ENCODE measurements around the gene ARHGAP26. TPM values are rescaled to one million over a fixed set of nuclear protein-coding genes. Genes with fewer than 3 reads are reported as not detected.

Gene ARHGAP26
- total RNA-seq, 5 donors from 2014 or later (not counting 1 experiment from before 2014, with no cell fraction given): 22.8 to 49.3 (median 28.3) TPM

DNA sequence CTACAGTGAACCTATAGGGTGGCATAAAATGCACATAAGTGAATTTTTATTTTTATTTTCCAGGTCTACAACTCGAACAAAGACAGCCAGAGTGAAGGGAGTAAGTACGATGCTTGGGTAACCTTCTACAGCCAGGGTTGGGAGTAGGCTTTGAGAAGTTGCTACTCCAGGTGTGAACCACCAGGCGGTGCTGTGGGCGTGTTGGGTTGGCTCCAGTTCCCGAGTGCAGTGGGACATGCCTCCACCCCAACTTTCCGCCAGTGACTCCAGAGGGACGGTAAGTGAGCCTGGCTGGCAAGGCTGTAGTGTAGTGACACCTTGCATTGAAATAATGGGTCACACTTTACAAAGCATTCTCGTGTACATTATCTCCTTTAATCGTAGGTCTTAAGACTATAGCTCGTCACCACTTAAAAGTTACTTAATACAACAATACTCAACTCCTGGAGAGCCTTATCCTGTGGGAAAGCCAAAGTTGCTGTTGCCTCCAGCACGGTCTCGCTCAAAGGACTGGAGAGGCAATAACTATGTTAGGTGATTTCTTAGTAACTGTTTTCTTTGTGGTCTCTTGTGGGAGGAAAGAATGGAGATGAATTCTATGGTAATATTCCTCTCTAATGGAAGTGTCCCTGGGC, 244.0 kb downstream of the ARHGAP26 start:
- ChIA-PET CTCF (interaction anchor here in 1 of 2 donors (1.0 kb wide), 1 partner anchor 9 kb away, joined by 3 read pairs; no protein-coding TSS in a partner anchor), POLR2A (interaction anchor here in 1 of 2 donors (1.5 kb wide), 1 partner anchor 11 kb away, joined by 3 read pairs; no protein-coding TSS in a partner anchor)
- WGBS (ENCODE audit: insufficient coverage): 80% methylated on average over 8 of the region's 12 CpGs

DNA sequence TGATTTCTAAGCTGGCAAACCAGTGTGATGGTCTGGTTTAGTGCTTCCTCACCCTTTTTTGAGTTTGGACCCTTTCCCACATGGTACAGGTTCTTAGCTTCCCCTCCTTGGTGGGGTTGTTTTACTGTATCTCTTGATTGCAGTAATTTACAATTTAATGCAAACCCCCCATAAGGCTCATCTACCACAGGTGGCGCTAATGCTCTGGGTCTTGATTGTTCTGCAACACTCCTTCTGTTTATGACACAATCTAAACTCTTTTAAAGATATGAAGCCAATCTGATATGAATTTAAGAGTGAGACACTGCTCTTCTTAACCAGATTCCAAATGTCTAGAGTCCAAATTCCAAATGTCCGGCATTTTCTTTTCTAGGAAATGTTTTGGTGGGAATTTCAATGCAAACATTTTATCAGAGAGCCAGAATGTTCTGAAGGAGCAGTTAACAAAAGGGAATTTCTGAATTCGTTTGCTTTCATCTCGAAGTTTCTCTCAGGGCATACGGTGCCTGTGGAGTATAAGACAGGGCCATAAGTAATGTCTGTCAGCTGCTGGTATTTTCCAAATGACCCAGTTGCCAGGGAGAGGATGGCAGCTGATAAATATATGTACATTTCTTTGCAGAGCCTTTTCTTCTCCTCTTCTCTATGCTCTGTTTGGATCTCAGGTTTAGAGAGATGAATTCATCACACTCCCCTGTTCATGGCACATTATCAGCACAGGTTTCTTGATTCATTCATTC, 246.8 kb downstream of the ARHGAP26 start:
- Mint-ChIP-seq H3K4me3 (no peak overlapping the region), H3K27me3 (no peaks in the 10 kb centered on the region), H3K27ac (no peak overlapping the region), H3K36me3 (peaks cover 35% of the 10 kb centered on the region), H3K9me3 (peaks cover 0 to 5% (median 0%) of the 10 kb centered on the region in 3 donors), H3K4me1 (peaks cover 0 to 10% (median 4%) of the 10 kb centered on the region in 3 donors)
- Histone ChIP-seq H3K4me3 (ENCODE audit: control insufficient read depth in 1 of 2, extremely low read depth in 1 of 2, low read length in 1 of 2) (no peak overlapping the region), H3K4me1 (ENCODE audit: control insufficient read depth in 1 of 2, extremely low read depth in 1 of 2, insufficient read depth in 2 of 2, low read length in 2 of 2) (no peaks in the 10 kb centered on the region), H3K36me3 (ENCODE audit: control insufficient read depth in 2 of 2, extremely low read depth in 1 of 2, insufficient read depth in 1 of 2, low read length in 1 of 2) (peaks cover 2 to 8% of the 10 kb centered on the region in 2 donors), H3K9me3 (no peaks in the 10 kb centered on the region), H3K27me3 (replicated peaks in 1 of 2; ENCODE audit: control insufficient read depth in 2 of 2, extremely low read depth in 1 of 2, insufficient read depth in 2 of 2, low read length in 1 of 2) (no peaks in the 10 kb centered on the region), H3K27ac (ENCODE audit: low read length) (no peak overlapping the region)
- POLR2A ChIA-PET: interaction anchor here (0.6 kb wide), 3 partner anchors 38 to 1154 kb away, joined by 3 to 7 read pairs (median 6); partner anchors contain the start of genes KCTD16 (in 1 of the 2) and YIPF5 (in 1 of the 2)
- DNase-seq (peak in 24 of 35 experiments; percentile 18 to 68 (median 32)), ATAC-seq (replicated peaks in 1 of 4) (peak in 2 of 4 experiments; percentile 37 to 46)
- CTCF ChIA-PET: interaction anchor here (0.6 to 1.1 kb wide), 8 partner anchors 339 to 949 kb away, joined by 3 to 7 read pairs (median 5); no protein-coding TSS in a partner anchor
- 100% methylated on average over 1 of the region's 5 CpGs for WGBS (ENCODE audit: insufficient coverage)

More for the DNA sequence above, 244.0 kb downstream of the ARHGAP26 start:
- Mint-ChIP-seq H3K9me3 (peaks cover 0 to 5% (median 0%) of the 10 kb centered on the region in 3 donors), H3K27me3 (no peaks in the 10 kb centered on the region), H3K4me3 (no peak overlapping the region), H3K36me3 (peaks cover 32% of the 10 kb centered on the region), H3K27ac (no peak overlapping the region), H3K4me1 (peaks cover 0 to 22% (median 17%) of the 10 kb centered on the region in 3 donors)
- peak in 3 of 35 experiments; percentile 4 to 44 (median 17) for DNase-seq
- no peak overlapping the region for H3K4me3 ChIP-seq (ENCODE audit: control insufficient read depth in 1 of 2, extremely low read depth in 1 of 2, low read length in 1 of 2)
- H3K36me3 ChIP-seq (ENCODE audit: control insufficient read depth in 2 of 2, extremely low read depth in 1 of 2, insufficient read depth in 1 of 2, low read length in 1 of 2): peaks cover 2 to 4% of the 10 kb centered on the region in 2 donors
- no peaks in the 10 kb centered on the region for H3K9me3 ChIP-seq
- no peaks in the 10 kb centered on the region for H3K27me3 ChIP-seq (replicated peaks in 1 of 2; ENCODE audit: control insufficient read depth in 2 of 2, extremely low read depth in 1 of 2, insufficient read depth in 2 of 2, low read length in 1 of 2)
- peaks cover 0 to 8% of the 10 kb centered on the region in 2 experiments for H3K4me1 ChIP-seq (ENCODE audit: control insufficient read depth in 1 of 2, extremely low read depth in 1 of 2, insufficient read depth in 2 of 2, low read length in 2 of 2)
- ATAC-seq (replicated peaks in 1 of 4): no peak
- no peak overlapping the region for H3K27ac ChIP-seq (ENCODE audit: low read length)

GRCh38 chr5:143017541-143017940, 247.4 kb downstream of the ARHGAP26 start:
- ATAC-seq (replicated peaks in 1 of 4) (no peak), DNase-seq (no peak)
- no peak overlapping the region for H3K27ac ChIP-seq (ENCODE audit: low read length)
- H3K27ac Mint-ChIP-seq: no peak overlapping the region
- CTCF ChIA-PET: interaction anchor here in 1 of 2 donors (1.1 kb wide), 1 partner anchor 807 kb away, joined by 7 read pairs; no protein-coding TSS in a partner anchor
- H3K36me3 ChIP-seq (ENCODE audit: control insufficient read depth in 2 of 2, extremely low read depth in 1 of 2, insufficient read depth in 1 of 2, low read length in 1 of 2): peaks cover 2 to 8% of the 10 kb centered on the region in 2 donors
- H3K4me3 Mint-ChIP-seq: no peak overlapping the region
- no peaks in the 10 kb centered on the region for H3K27me3 Mint-ChIP-seq
- WGBS (ENCODE audit: insufficient coverage): 100% methylated on average over 1 of the region's 1 CpG
- no peaks in the 10 kb centered on the region for H3K4me1 ChIP-seq (ENCODE audit: control insufficient read depth in 1 of 2, extremely low read depth in 1 of 2, insufficient read depth in 2 of 2, low read length in 2 of 2)
- H3K9me3 Mint-ChIP-seq: peaks cover 0 to 5% (median 0%) of the 10 kb centered on the region in 3 donors
- peaks cover 35% of the 10 kb centered on the region for H3K36me3 Mint-ChIP-seq
- H3K4me3 ChIP-seq (ENCODE audit: control insufficient read depth in 1 of 2, extremely low read depth in 1 of 2, low read length in 1 of 2): no peak overlapping the region
- no peaks in the 10 kb centered on the region for H3K9me3 ChIP-seq
- peaks cover 0 to 12% (median 4%) of the 10 kb centered on the region in 3 donors for H3K4me1 Mint-ChIP-seq
- no peaks in the 10 kb centered on the region for H3K27me3 ChIP-seq (replicated peaks in 1 of 2; ENCODE audit: control insufficient read depth in 2 of 2, extremely low read depth in 1 of 2, insufficient read depth in 2 of 2, low read length in 1 of 2)
- POLR2A ChIA-PET: interaction anchor here in 1 of 2 donors (0.6 kb wide), 1 partner anchor 39 kb away, joined by 3 read pairs; no protein-coding TSS in a partner anchor

DNA sequence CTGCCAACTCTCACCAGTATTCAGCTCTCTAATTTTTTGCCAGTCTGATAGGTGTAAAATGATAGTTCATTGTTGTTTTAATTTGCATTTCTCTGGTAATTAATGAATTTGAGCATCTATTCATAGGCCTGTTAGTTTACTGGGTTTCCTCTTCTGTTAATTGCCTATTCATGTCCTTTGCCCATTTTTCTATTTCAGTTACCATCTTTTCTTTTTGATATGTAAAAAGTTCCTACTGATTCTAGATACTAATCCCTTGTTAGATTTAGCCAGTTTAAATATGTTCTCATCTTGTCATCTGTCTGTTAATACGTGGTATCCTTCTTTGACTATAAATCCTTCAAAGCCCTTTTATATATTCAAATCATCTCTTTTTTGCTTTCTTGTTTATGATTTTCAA, 247.8 kb downstream of the ARHGAP26 start:
- Mint-ChIP-seq H3K36me3 (peaks cover 35% of the 10 kb centered on the region), H3K9me3 (peaks cover 0 to 5% (median 0%) of the 10 kb centered on the region in 3 donors), H3K4me1 (peaks cover 4 to 15% (median 7%) of the 10 kb centered on the region in 3 donors), H3K27ac (no peak overlapping the region), H3K4me3 (no peak overlapping the region), H3K27me3 (no peaks in the 10 kb centered on the region)
- Histone ChIP-seq H3K27me3 (replicated peaks in 1 of 2; ENCODE audit: control insufficient read depth in 2 of 2, extremely low read depth in 1 of 2, insufficient read depth in 2 of 2, low read length in 1 of 2) (no peaks in the 10 kb centered on the region), H3K9me3 (no peaks in the 10 kb centered on the region), H3K4me3 (ENCODE audit: control insufficient read depth in 1 of 2, extremely low read depth in 1 of 2, low read length in 1 of 2) (no peak overlapping the region), H3K4me1 (ENCODE audit: control insufficient read depth in 1 of 2, extremely low read depth in 1 of 2, insufficient read depth in 2 of 2, low read length in 2 of 2) (peaks cover 0 to 3% of the 10 kb centered on the region in 2 experiments), H3K36me3 (ENCODE audit: control insufficient read depth in 2 of 2, extremely low read depth in 1 of 2, insufficient read depth in 1 of 2, low read length in 1 of 2) (peaks cover 2 to 8% of the 10 kb centered on the region in 2 donors), H3K27ac (ENCODE audit: low read length) (no peak overlapping the region)
- WGBS (ENCODE audit: insufficient coverage): no CpG with 5 or more reads among the region's 1 CpG
- ATAC-seq (replicated peaks in 1 of 4) (no peak), DNase-seq (no peak)
- ChIA-PET POLR2A (interaction anchor here in 1 of 2 donors (0.6 kb wide), 1 partner anchor 39 kb away, joined by 3 read pairs; no protein-coding TSS in a partner anchor), CTCF (no interaction called here)

- Mint-ChIP-seq H3K27ac (peak overlapping the region in 1 of 2 donors; percentile 11), H3K4me1 (peaks cover 15 to 27% (median 19%) of the 10 kb centered on the region in 3 donors), H3K36me3 (peaks cover 32% of the 10 kb centered on the region), H3K27me3 (no peaks in the 10 kb centered on the region), H3K9me3 (peaks cover 0 to 5% (median 0%) of the 10 kb centered on the region in 3 donors), H3K4me3 (no peak overlapping the region)
- CTCF ChIA-PET: no interaction called here
- Histone ChIP-seq H3K4me3 (ENCODE audit: control insufficient read depth in 1 of 2, extremely low read depth in 1 of 2, low read length in 1 of 2) (no peak overlapping the region), H3K9me3 (no peaks in the 10 kb centered on the region), H3K4me1 (ENCODE audit: control insufficient read depth in 1 of 2, extremely low read depth in 1 of 2, insufficient read depth in 2 of 2, low read length in 2 of 2) (peaks cover 2 to 13% of the 10 kb centered on the region in 2 experiments), H3K27me3 (replicated peaks in 1 of 2; ENCODE audit: control insufficient read depth in 2 of 2, extremely low read depth in 1 of 2, insufficient read depth in 2 of 2, low read length in 1 of 2) (no peaks in the 10 kb centered on the region), H3K27ac (ENCODE audit: low read length) (no peak overlapping the region), H3K36me3 (ENCODE audit: control insufficient read depth in 2 of 2, extremely low read depth in 1 of 2, insufficient read depth in 1 of 2, low read length in 1 of 2) (peaks cover 2 to 4% of the 10 kb centered on the region in 2 donors)
- POLR2A ChIA-PET: interaction anchor here in 1 of 2 donors (0.5 kb wide), 1 partner anchor 31 kb away, joined by 4 read pairs; no protein-coding TSS in a partner anchor
- no CpG with 5 or more reads among the region's 4 CpGs for WGBS (ENCODE audit: insufficient coverage)
- ATAC-seq (replicated peaks in 1 of 4) (no peak), DNase-seq (no peak)
Measured at GRCh38 chr5:143019157-143019556, 249.0 kb downstream of the ARHGAP26 start.
